Karpas-422 (cell line): ENCODE measurements around the gene PROSER2. TPM values are rescaled to one million over a fixed set of nuclear protein-coding genes. Genes with fewer than 3 reads are reported as not detected.

ENCODE experiments used
- DNase-seq: peaks from one replicate; pipeline ENCODE4 v3.0.0-alpha.2; 2015
- H2AFZ ChIP-seq: fragments of 200-600 bp; sonication (generic); 2 replicates; pipeline ENCODE4 v1.6.1; 2014; ENCODE audit warnings: antibody characterized with exemption, low read length, mixed read lengths
- H3K27ac ChIP-seq: fragments of 200-600 bp; sonication (generic); 2 replicates; pipeline ENCODE4 v1.5.1; 2014; ENCODE audit warnings: mild to moderate bottlenecking, low read length, moderate library complexity
- H3K27me3 ChIP-seq: fragments of 200-600 bp; sonication (generic); 2 replicates; pipeline ENCODE4 v1.6.1; 2014; ENCODE audit warnings: low read length, mixed read lengths
- H3K36me3 ChIP-seq: fragments of 200-600 bp; sonication (generic); 2 replicates; pipeline ENCODE4 v1.6.1; 2014; ENCODE audit warnings: low read length, mixed read lengths; ENCODE audit not compliant: insufficient read depth
- H3K4me1 ChIP-seq: fragments of 200-600 bp; sonication (generic); 2 replicates; pipeline ENCODE4 v1.6.1; 2014; ENCODE audit warnings: mild to moderate bottlenecking, low read length, mixed read lengths
- H3K4me2 ChIP-seq: fragments of 200-600 bp; sonication (generic); 2 replicates; pipeline ENCODE4 v1.6.1; 2014; ENCODE audit warnings: low read length, low read depth, mild to moderate bottlenecking; ENCODE audit not compliant: poor library complexity, severe bottlenecking
- H3K4me3 ChIP-seq: fragments of 200-600 bp; sonication (generic); 2 replicates; pipeline ENCODE4 v1.5.1; 2014; ENCODE audit warnings: mild to moderate bottlenecking, antibody characterized with exemption, low read length, mixed read lengths
- H3K79me2 ChIP-seq: fragments of 200-600 bp; sonication (generic); 2 replicates; pipeline ENCODE4 v1.6.1; 2014; ENCODE audit warnings: mild to moderate bottlenecking, low read length, mixed read lengths
- H3K9ac ChIP-seq: fragments of 200-600 bp; sonication (generic); 2 replicates; pipeline ENCODE4 v1.6.0; 2014; ENCODE audit warnings: low read length
- H3K9me2 ChIP-seq: fragments of 200-600 bp; sonication (generic), shearing (Covaris generic); replicated peaks from 2 replicates; pipeline ENCODE4 v1.6.0; 2014; ENCODE audit warnings: mild to moderate bottlenecking, low read length, moderate library complexity; ENCODE audit not compliant: insufficient read depth
- H3K9me3 ChIP-seq: fragments of 300-700, 200-600 bp; sonication (generic); 2 replicates; pipeline ENCODE4 v1.6.1; 2014; ENCODE audit warnings: low read length, mixed read lengths
- H4K20me1 ChIP-seq: fragments of 200-600 bp; sonication (generic); 2 replicates; pipeline ENCODE4 v1.6.1; 2014; ENCODE audit warnings: mild to moderate bottlenecking, antibody characterized with exemption, low read length, low read depth; ENCODE audit not compliant: insufficient read depth
- total RNA-seq: library from RNA; depleted of rRNA; stranded (reverse); fragments of >200 nt; shearing (Covaris generic); gene quantifications from 2 replicates; pipeline ENCODE4 v1.2.3, GENCODE V29; 2014; ENCODE audit warnings: low replicate concordance

The PROSER2 gene
- total RNA-seq, 1 experiment from 2014 or later = not detected

DNA sequence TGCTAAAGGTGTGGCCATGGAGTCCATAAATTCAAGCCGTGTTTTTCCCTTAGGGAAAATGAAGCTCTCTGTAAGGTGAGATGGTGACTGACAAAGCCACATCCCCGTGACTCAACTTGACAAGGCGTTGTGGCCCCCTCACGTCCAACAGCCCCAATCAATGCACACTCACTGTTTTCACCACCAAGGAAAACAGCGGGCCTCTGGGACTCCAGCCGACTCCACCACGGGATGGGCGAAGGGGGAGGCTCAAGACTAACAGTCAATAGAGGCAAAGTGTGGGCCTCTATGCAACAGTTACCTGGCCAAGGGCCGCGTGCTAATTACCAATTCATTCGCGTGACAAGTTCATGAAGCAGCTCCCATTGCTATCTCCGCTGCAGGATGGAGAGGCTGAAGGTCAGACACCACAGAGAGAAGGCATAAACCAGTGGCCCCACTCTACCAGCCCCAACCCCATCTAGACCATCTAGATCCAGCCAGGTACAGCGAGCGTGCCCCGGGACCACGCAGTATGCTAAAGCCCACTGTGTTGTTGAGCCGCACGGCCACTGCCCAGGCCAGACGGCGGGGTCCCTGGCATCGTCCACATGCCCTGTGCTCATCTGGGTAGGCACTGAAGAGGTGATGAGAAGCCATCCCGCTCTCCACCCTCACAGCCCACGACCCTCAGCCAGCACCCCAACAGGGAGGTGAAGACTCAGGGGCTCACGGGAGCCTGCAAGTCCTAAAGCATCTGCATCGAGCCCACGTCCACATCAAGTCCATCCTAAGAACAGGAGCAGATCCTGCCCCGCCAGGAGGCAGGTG is 76.1 kb downstream of the PROSER2 start:
- Histone ChIP-seq H3K79me2 (no peaks in the 10 kb centered on the region), H3K27me3 (no peaks in the 10 kb centered on the region), H3K9me2 (no peaks in the 10 kb centered on the region), H4K20me1 (no peaks in the 10 kb centered on the region), H3K4me1 (no peaks in the 10 kb centered on the region), H3K9ac (no peak overlapping the region), H2AFZ (no peak overlapping the region), H3K27ac (no peak overlapping the region), H3K4me2 (no peak overlapping the region), H3K9me3 (no peaks in the 10 kb centered on the region), H3K4me3 (no peak overlapping the region), H3K36me3 (no peaks in the 10 kb centered on the region)
- no peak for DNase-seq

- Histone ChIP-seq H3K27ac (no peak overlapping the region), H3K9me3 (no peaks in the 10 kb centered on the region), H2AFZ (no peak overlapping the region), H3K4me2 (no peak overlapping the region), H3K4me1 (no peaks in the 10 kb centered on the region), H3K36me3 (no peaks in the 10 kb centered on the region), H4K20me1 (no peaks in the 10 kb centered on the region), H3K4me3 (no peak overlapping the region), H3K27me3 (no peaks in the 10 kb centered on the region), H3K9me2 (no peaks in the 10 kb centered on the region), H3K9ac (no peak overlapping the region), H3K79me2 (no peaks in the 10 kb centered on the region)
- DNase-seq = no peak
Observed at GRCh38 chr10:11901036-11901301, 77.8 kb downstream of the PROSER2 start.

GRCh38 chr10:11901454-11901832 is 78.3 kb downstream of the PROSER2 start:
- DNase-seq = no peak
- no peaks in the 10 kb centered on the region for H3K4me1 ChIP-seq
- no peak overlapping the region for H3K4me2 ChIP-seq
- H3K27me3 ChIP-seq = no peaks in the 10 kb centered on the region
- H3K9me3 ChIP-seq = no peaks in the 10 kb centered on the region
- no peak overlapping the region for H3K9ac ChIP-seq
- H3K36me3 ChIP-seq = no peaks in the 10 kb centered on the region
- no peak overlapping the region for H2AFZ ChIP-seq
- no peaks in the 10 kb centered on the region for H3K9me2 ChIP-seq
- H3K27ac ChIP-seq = no peak overlapping the region
- H3K4me3 ChIP-seq = no peak overlapping the region
- no peaks in the 10 kb centered on the region for H4K20me1 ChIP-seq
- H3K79me2 ChIP-seq = no peaks in the 10 kb centered on the region

GRCh38 chr10:11901833-11902475 is 78.8 kb downstream of the PROSER2 start:
- H3K36me3 ChIP-seq = no peaks in the 10 kb centered on the region
- no peaks in the 10 kb centered on the region for H4K20me1 ChIP-seq
- no peaks in the 10 kb centered on the region for H3K4me1 ChIP-seq
- no peaks in the 10 kb centered on the region for H3K79me2 ChIP-seq
- H3K9ac ChIP-seq = no peak overlapping the region
- H3K27ac ChIP-seq = no peak overlapping the region
- H3K9me2 ChIP-seq = no peaks in the 10 kb centered on the region
- H3K9me3 ChIP-seq = no peaks in the 10 kb centered on the region
- no peaks in the 10 kb centered on the region for H3K27me3 ChIP-seq
- H3K4me3 ChIP-seq = no peak overlapping the region
- DNase-seq = no peak
- no peak overlapping the region for H2AFZ ChIP-seq
- H3K4me2 ChIP-seq = no peak overlapping the region

- Histone ChIP-seq H3K27ac (no peak overlapping the region), H3K9ac (no peak overlapping the region), H3K9me3 (no peaks in the 10 kb centered on the region), H3K79me2 (no peaks in the 10 kb centered on the region), H3K36me3 (no peaks in the 10 kb centered on the region), H3K4me2 (no peak overlapping the region), H3K9me2 (no peaks in the 10 kb centered on the region), H3K4me3 (no peak overlapping the region), H2AFZ (no peak overlapping the region), H3K4me1 (no peaks in the 10 kb centered on the region), H3K27me3 (no peaks in the 10 kb centered on the region), H4K20me1 (no peaks in the 10 kb centered on the region)
- DNase-seq = no peak
Observed at GRCh38 chr10:11902646-11903045, 79.5 kb downstream of the PROSER2 start.

- no peaks in the 10 kb centered on the region for H3K27me3 ChIP-seq
- H3K4me1 ChIP-seq = no peaks in the 10 kb centered on the region
- H3K27ac ChIP-seq = no peak overlapping the region
- H3K4me3 ChIP-seq = no peak overlapping the region
- H3K4me2 ChIP-seq = no peak overlapping the region
- H3K9me3 ChIP-seq = no peaks in the 10 kb centered on the region
- H4K20me1 ChIP-seq = no peaks in the 10 kb centered on the region
- no peaks in the 10 kb centered on the region for H3K36me3 ChIP-seq
- H3K9me2 ChIP-seq = no peaks in the 10 kb centered on the region
- no peak overlapping the region for H2AFZ ChIP-seq
- H3K9ac ChIP-seq = no peak overlapping the region
- no peak for DNase-seq
- H3K79me2 ChIP-seq = no peaks in the 10 kb centered on the region
Observed at GRCh38 chr10:11906714-11907113, 83.6 kb downstream of the PROSER2 start.

DNA sequence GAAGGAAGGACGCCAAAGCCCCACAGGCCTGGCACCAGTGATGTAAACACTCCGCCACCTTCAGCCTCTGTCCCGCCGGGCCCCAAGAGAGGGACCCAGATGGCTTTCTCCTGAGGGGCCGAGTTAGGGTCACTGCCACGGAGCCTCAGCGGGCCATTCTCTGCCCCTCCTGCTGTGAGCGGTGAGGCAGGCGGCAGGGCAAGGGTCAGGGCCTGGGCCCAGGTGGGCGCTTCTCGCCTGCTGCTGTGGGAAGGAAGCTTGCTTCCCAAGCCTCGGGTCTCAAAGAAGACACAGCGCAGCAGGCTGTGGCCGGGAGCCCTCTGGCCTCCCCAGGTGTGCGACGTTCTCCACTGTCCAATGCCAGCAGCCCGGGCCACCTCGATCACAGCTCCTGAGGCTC is 84.8 kb downstream of the PROSER2 start:
- H4K20me1 ChIP-seq = no peaks in the 10 kb centered on the region
- no peaks in the 10 kb centered on the region for H3K9me2 ChIP-seq
- H3K4me2 ChIP-seq = no peak overlapping the region
- no peak overlapping the region for H3K9ac ChIP-seq
- H3K4me1 ChIP-seq = no peaks in the 10 kb centered on the region
- no peaks in the 10 kb centered on the region for H3K79me2 ChIP-seq
- H3K27me3 ChIP-seq = no peaks in the 10 kb centered on the region
- H3K27ac ChIP-seq = no peak overlapping the region
- no peaks in the 10 kb centered on the region for H3K36me3 ChIP-seq
- no peaks in the 10 kb centered on the region for H3K9me3 ChIP-seq
- H2AFZ ChIP-seq = no peak overlapping the region
- DNase-seq = no peak
- no peak overlapping the region for H3K4me3 ChIP-seq

GRCh38 chr10:11908536-11908935 is 85.4 kb downstream of the PROSER2 start:
- DNase-seq = no peak
- Histone ChIP-seq H3K9me2 (no peaks in the 10 kb centered on the region), H2AFZ (no peak overlapping the region), H3K36me3 (no peaks in the 10 kb centered on the region), H3K27ac (no peak overlapping the region), H4K20me1 (no peaks in the 10 kb centered on the region), H3K9ac (no peak overlapping the region), H3K79me2 (no peaks in the 10 kb centered on the region), H3K27me3 (no peaks in the 10 kb centered on the region), H3K9me3 (no peaks in the 10 kb centered on the region), H3K4me3 (no peak overlapping the region), H3K4me1 (no peaks in the 10 kb centered on the region), H3K4me2 (no peak overlapping the region)
